HG02623 (cell line): ENCODE measurements around the gene SLC22A23.

ENCODE experiments used
- ATAC-seq: cut with Tn5 transposase; IDR thresholded peaks from one replicate; pipeline ENCODE4 v1.9.1; 2021; ENCODE audit warnings: moderate library complexity; ENCODE audit not compliant: unreplicated experiment

Gene SLC22A23

DNA sequence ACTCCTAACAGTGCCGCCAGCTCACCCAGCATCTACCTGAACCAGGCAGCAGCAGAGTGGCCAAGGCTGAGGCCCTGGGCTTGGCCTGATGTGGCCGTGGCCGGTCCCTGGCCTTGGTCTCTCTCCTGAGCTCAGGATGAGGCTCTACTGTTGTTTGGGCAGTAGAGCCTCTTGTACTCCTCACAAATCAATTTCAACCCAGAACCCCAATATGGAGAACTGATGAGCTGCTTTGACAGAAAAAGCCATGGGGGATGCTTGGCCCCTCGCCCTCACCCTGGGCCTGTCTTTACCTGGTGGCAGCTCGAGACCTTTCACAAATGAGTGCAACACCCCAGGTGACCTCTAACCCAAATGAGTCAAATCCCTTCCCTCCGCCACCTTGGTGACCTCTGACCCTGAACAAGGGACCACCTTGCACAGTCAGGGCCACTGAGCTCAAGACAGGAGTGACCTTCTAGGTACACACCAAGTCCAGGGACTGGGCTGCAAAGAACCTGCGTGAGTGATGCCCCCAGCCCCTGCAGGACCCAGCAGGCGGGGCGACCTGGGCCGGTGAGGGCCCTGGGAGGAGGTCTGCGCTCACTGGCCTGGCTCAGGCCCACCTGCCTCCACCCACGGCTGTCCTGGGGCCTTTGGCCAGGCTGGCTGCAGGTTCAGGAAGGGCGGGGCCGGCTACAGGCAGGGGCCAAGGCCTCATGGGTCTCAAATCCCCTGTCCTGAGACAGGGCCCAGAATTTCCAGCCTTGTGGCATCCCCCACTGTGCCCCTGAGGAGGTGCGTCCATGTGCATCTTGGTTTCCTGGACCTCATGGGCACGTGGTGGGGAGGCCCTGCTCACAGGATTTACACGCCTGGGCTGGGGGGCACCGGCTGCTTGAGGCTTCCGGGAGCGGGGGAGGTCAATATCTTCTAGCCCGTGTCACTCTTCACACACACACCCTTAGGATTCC lies 167.9 kb downstream of the SLC22A23 start:
- ATAC-seq: no peak

DNA sequence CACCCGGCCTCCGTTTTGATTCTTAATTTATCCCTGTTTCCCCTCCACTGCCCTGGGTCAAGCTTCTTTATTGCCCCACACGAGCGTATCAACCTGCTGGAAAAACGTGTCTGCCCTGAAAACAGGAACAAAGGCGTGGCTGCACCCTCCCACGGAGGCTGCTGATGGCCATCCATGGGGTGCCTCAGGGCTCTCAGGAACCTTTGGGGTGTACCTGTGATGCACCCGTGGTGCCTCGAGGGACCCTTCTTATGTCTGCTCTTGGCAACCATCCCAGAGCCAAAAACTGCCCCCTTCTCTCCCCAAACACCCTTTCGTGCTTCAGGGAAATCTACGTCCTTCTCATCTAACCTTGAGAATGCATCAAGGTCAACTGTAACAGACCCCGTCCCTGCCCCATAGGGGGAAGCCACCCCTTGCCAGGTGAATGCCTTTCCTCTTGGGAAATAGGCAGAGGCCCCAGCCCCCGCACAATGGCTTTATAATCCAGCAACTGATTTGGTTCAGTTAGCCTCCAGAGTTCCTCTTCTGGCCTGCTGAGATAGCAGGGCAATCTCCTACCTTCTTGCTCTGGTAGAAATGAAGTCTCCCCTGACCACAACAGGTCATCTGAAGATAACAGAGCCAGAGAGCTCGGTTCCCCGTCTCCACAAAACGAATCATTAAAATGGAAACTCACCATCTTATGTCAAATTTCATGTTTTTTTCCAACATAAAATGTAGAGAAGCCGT lies 168.7 kb downstream of the SLC22A23 start:
- ATAC-seq: no peak

DNA sequence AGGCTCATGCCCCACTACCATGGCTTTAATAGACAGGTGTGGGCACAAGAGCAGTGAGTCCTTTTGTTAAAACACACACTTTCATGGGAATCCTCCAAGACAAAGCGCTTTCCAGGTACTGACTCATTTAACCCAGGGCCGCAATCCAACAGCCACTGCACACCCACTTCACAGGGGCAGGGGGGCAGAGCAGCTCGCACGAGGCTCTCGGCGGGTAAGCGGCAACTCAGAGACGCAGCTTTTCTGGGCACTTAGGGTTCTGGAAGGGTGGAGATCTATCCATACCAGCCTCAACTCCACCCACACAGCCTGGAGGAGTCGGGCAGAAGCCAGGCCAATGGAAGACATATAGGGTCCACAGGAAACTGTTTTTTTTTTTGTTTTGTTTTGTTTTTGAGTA lies 169.5 kb downstream of the SLC22A23 start:
- no peak for ATAC-seq

DNA sequence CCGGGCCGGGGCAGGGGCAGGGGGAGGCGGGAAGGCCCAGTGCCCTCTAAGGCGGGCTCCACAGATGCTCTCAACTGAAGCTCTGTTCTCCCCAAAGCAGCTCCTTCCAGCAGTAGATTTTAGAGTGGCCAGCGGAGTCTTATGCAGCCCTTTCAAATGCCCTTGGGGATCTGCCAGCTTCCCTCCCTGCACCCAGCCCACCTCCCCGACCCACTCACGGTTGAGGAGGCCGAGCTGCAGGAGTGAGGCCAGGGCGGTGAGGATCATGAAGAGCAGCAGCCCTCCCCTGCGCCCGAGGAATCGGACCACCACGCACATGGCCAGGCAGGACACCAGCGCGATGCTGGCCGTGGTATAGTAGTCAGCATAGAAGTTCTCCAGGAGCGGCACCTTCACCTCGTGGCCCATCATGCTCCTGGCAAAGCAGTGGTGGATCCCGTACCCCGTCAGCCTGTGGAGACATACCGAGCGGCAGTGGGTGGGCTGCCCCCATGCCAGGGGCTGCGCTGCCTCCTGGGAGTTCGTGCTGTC lies 170.1 kb downstream of the SLC22A23 start:
- no peak for ATAC-seq

DNA sequence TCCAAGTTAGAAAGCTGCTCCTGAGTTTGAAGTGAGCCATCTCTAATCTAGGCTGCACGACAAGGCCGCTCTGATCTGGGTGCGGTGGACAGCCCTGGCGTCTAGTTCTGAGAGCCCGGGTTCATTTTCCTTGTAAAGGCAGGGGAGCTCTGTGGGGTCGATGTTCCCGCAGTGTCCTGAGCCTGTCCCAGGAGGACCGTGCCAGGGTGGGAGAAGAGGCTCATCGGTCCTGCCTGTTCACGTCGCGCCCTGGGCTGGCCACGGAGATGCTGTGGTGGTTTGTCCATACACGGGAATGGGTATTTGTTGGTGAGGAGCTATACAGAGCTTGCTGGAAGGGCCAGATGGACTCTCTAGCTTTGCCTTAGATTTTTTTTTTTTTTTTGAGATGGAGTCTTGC lies 171.1 kb downstream of the SLC22A23 start:
- no peak for ATAC-seq

DNA sequence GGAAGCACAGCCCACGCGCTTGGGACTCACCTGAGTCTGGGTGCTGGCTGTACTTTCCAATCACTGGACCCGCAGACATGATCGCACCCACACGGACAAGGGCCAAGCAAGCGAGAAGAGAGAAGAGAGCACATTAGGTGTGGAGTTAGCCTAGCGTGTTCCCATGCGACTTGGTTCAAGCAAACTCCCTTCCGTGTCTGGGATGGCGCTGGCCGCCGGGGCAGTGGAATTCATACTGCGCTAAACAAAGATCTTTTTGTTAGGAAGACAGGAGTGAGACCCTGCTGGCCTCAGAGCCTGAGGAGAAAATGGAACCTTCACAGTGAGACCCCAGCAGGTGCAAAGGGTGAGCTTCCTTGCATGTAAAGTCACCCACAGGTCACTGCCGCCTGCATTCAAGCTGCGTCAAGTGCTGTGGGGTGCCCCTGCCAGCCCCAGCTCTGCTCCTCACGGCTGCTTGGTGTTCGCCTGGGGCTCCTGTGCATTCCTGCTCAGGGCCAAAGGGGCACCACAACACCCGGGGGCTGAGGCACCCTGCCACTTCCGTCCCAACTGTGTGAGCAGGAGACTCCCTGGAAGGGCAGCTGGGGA lies 171.7 kb downstream of the SLC22A23 start:
- ATAC-seq: no peak

DNA sequence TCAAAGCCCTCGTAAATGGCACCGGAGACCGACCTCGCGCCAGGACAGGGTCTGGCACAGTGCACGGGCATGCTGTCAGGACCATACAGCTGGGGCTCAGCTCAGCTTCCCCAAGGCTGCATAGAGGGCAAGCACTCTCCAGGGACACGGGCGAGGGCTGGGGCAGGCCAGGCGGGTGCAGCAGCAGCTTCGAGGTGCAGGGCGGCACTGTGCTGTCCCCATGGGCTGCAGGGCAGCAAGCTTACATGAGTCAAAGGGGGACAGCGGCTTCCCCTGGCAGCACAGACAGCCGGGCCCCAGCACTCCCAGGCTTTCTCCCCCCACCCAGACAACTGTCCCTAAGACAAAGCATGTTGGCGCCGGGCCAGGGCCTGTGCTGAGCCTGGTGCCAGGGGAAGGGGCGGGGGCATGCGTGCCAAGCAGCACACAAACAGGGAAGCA lies 172.4 kb downstream of the SLC22A23 start:
- no peak for ATAC-seq

DNA sequence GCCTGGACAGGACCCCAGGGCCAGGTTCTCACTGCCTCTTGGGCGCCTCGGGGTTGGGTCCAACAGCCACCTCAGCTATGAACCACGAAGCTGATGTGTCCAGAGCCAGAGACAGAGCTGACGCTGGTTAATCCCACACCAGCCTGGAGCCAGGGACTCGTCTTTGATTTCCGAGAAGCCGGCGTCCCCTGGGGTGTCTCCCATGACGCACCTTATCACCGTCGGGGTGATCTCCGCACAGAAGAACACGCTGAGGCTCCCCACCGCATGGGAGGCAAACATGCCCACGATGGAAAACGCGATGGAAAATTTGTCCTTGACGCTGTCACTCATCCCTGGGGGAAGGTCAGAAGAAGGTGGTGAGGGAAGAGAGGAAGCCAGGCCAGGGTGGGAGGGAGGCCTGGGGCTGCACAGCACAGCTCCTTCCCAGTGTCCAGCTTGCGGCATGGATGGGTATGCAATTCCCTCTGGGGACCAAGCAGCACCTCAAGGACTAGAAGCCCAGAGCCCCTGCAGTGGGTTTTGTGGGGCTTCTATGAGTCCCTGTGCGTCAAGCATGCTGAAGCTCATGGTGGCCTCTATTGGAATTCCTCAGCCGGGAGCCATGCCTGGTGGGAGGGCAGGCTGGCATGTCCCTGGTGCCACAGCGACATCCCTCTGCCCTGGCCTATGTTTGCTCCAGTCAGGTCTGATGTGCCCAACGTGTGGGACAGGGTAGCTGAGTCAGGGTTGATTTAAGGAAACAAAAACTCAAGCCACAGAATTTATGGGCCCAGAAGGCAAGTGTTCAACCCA lies 173.0 kb downstream of the SLC22A23 start:
- no peak for ATAC-seq

DNA sequence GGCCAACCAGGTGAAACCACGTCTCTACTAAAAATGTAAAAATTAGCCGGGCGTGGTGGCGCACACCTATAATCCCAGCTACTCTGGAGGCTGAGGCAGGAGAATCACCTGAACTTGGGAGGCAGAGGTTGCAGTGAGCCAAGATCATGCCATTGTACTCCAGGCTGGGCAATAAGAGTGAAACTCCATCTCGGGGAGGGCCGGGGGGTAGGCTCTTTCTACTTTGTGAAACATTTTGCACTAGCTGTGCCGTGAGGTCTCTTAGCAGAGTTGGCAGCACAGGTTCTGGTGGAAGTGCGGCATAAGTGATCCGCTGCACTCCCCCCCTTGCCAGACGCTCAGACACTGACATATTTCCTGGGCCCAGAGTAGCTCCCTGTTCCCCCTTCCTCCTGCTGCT lies 173.6 kb downstream of the SLC22A23 start:
- no peak for ATAC-seq

DNA sequence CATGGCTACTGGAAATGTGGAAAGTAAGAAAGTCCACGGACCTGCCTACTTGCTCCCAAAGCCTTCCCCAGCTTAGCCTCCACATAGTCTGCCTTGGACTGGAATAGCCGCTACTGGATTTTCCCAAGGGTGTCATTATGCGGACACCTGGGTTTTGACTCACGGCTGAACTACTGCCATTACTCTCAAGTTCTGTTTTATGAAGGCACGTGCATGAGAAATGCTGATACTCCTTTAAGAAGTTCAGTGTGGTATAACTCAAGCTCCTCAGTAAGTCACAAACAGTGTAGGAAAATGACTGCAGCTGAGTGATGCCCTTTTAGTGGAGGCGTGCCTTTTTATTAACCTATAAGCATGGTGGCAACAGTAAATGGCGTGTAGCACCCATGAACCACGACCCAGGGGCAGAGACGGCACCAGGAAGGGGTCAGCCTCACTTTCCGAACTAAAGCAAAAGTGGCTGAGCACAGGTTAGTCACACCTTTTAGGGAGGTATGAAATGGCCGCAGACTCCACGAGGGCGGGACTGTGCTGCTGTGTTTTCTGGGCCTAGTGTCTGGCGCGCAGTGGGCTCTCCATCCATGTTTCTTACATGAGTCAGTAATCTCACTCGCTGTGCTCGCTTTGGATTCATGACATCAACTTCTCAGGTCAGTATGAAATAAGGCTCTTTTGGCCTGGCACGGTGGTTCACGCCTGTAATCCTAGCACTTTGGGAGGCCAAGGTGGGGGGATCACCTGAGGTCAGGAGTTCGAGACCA lies 174.2 kb downstream of the SLC22A23 start:
- ATAC-seq: no peak

DNA sequence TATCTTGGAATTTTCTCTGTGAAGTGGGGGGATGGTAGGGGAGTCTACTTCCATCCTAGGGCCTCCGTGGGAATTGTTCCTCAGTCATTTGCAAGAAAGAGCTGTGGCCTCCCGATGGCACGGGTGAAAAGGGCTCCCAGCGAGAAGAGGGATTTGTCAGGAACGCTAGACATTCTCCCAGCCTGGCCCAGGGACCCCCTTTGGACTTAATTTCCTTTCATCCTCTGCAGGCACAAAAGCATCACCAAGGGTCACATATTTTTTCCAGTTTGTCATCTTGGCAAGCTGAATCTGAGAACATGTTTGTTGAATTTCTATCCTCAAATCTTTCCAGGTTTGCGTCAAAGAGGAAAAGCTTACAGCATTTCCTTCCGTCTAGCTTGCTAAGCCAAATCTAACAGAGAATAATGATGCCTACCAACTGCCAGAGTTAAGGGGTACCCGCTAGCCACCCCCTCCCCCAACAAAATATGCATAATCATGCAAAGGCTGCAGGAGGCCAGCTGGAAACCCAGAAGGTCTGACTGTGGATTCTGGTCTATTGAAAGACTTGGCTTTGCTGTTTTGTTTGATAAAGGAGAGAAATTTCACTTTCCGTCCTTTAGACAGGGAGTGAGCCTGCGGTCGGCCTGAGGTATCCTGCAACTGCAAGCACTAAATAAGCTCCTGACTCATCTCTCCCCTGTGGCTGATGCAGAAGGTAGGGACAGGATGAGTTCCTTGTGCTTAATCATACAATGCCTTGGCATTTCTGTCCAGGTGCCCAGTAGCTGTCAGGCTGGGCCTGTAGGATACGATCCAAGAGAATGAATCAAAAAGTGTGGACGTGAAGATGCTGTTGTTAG lies 175.0 kb downstream of the SLC22A23 start:
- ATAC-seq: no peak

DNA sequence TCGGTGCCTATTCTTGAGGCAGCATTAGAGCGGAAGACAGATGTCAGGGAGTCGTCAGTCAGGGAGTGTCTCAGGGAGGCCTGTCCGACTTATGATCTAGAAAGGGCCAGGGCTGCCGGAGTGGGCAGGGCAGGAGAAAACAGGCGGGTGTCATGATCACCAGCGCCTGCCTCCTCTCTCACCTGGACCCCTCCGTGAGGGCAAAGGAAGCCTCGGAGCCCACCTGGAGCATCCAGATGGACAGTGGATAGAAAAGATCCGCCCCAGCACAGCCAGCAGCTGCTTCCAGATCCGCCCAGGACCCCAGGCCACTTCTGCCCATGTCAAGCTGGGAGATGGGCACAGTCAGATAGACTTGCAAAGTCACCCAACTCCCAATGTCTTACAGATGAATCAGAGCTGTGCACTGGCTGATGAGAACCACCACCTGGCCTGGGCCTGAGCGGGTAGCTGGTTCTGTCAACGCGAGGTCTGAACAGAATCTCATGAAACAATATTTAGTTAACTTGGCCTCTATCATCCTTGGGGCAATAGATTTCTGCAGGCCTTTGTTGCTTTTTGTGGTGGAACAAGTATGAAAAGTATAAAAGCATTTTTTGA lies 175.9 kb downstream of the SLC22A23 start:
- no peak for ATAC-seq

DNA sequence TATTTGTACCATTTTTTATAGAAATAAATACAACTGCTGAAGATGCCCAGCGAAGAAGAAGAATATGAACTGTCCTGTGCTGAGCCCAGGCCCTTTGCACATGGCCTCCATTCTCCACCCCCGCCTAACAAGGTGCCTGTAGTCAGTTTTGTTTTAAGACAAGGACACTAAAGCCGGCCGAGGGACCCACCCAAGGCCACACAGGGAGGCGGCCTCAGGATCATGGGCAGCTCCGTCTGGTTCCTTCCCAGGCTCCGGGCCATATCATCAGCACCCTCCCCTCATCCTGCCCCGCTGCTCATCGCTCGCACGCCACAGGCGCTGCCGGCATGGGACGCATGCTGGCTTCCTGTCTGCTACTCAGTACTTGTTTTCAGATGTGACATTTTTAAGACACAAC lies 176.8 kb downstream of the SLC22A23 start:
- ATAC-seq: no peak

DNA sequence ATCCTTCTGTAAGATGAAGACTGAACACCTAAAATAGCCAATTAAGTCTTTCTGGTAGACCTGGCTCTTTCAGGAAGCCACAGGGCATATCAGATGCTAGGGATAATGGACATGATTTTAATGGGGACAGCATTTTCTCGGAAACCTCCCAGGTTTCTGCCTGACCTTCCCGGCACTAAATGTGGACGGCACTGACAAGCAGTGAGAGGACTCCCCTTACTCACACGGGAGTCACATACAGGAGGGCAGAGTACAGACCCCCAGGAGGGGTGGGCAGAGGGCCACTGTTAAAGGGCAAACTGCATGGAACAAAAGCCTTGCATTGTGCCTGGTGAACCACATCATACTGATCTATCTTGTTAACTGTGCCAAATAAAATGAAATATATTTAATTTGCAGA lies 178.2 kb downstream of the SLC22A23 start:
- no peak for ATAC-seq

DNA sequence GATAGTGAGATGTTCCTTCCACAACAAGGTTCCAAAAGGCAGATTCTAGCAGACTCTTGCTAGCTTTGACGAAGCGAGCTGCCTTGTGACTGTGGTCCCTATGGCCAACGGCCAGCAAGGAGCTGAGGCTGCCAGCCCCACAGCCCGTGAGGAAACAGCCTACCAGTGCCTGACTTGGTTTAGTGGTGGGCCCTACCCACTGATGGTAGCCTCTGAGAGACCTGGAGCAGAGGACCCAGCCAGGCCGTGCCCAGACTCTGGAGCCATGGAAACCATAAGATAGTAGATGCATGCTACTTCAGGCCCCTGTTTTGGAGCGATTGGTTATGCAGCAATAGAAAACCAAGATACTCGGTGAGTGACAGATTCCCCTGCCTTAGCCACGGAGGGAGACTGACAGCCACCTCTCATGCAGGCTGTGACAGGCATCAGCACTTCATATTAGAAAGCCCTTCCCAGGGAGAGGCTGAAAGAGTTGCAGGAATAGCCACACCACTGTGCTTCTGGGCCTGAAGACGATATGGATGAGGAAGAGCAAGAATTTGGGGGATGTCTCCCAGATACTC lies 178.9 kb downstream of the SLC22A23 start:
- no peak for ATAC-seq

DNA sequence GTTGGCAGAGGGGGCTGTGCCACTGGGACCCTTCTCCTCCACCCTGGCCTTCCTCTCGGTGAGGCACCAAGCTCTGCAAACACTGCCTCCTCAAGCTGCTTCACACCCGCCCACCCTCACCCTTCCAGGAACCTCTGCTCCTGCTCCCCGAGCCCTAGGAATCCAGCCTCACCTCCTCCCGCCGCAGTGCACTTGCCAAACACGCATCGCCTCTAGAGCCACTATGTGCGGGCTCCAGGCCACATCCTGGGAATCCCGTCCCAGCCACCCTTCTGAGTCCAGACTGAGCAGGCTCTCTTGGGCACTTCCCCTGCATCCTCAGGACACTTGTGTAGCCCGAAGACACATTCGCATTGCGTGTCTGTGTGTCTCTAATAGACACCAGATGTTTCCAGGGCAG lies 179.6 kb downstream of the SLC22A23 start:
- ATAC-seq: no peak

DNA sequence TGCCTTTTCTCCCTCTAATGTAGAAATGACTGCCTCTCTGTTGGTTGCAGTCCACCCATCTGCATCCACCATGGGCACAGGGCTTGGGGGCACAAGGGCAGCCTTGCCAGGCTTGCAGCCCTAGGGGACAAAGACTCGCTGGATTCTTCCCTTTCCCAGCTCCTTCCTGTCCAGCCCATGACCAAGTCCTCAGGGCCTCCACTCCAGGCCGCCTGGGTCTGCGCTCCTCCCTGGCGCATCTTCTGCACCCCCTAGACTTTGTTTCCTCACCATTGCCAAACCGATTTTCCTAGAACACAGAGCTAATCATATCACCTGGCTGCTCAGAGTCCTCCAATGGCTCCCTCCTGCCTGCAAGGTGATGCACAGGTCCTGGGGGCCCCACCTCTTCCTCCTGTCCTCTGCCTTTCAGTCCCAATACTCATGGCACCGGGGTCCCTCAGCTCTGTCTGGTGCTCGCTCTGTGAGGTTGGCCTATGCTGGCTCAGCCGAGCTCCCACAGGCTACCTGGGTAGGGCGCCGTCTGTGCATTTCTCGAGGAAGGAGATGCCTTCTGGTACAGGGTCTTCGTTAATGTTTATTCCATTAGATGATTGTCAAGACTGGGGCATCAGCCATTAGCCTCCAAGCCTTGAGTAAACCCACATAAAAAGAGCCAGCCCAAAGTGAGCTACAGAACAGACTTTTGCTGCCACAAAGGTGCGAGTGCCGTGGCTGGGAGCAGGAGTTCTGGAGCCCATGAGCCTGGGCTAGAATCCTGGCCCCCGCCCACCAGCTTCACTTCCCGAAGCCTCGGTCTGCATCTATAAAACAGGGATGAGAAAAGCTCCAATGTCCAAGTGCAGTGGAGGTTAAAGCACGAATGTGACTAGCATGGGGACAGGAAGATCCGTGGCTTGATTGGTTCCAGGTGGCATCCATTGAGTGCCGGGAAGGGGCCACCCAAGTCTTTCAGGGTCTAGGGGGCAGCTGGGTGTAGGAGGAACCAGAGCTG lies 180.4 kb downstream of the SLC22A23 start:
- ATAC-seq: no peak
